Transverse colon (tissue), 4 donors: ENCODE results near the gene FOXP1.
A peak's percentile ranks its signal among the peaks of the same experiment; 100 is the strongest.

ENCODE experiments used
- CTCF ChIP-seq, 5 experiments: fragments of 200-600 bp in 3 of 5; fragments of 450-650 bp in 2 of 5; sonication (generic) in 3 of 5; IDR thresholded peaks; 1 replicate in 2 of 5; 2 replicates in 3 of 5; pipeline ENCODE4 v1.5.1; 2016 to 2017; ENCODE audit warnings: antibody characterized with exemption in 5 of 5, inconsistent platforms in 3 of 5, mild to moderate bottlenecking in 2 of 5, moderate library complexity in 1 of 5
- EP300 ChIP-seq: sonication (generic); formaldehyde crosslinking; IDR thresholded peaks from one replicate; pipeline ENCODE4 v1.6.1; 2017; ENCODE audit warnings: antibody characterized with exemption, low read depth
- POLR2A ChIP-seq: fragments of 450-650 bp; IDR thresholded peaks from one replicate; pipeline ENCODE4 v1.6.1; 2016; ENCODE audit warnings: antibody characterized with exemption, mild to moderate bottlenecking, moderate library complexity
- POLR2AphosphoS5 ChIP-seq, 3 donors: sonication (generic); formaldehyde crosslinking; IDR thresholded peaks; one replicate each; pipeline ENCODE4 v1.6.1; 2016; ENCODE audit warnings: antibody characterized with exemption in 3 of 3

GRCh38 chr3:71244826-71245488, 338.6 kb downstream of the FOXP1 start:
- no peak for TF ChIP-seq CTCF (IDR thresholded peaks at IDR 0.05)
- no peak for TF ChIP-seq POLR2A
- TF ChIP-seq EP300, result no peak
- peak in 2 of 3 donors; percentile 17 to 31 for TF ChIP-seq POLR2AphosphoS5 (IDR thresholded peaks at IDR 0.05)
